ENCODE data around the gene POLR3K.

- TF ChIP-seq EZH2 (IDR thresholded peaks at IDR 0.05; ENCODE audit: low read length, unreplicated experiment): no peak
- TF ChIP-seq CTCF (conservative IDR thresholded peaks at IDR 0.05; ENCODE audit: low read depth, low read length): no peak
- TF ChIP-seq EZH2phosphoT487 (IDR thresholded peaks at IDR 0.05; ENCODE audit: borderline replicate concordance, low read length): no peak
These were observed 8.5 kb upstream of the POLR3K start for GRCh38 chr16:61879-62281.

All from PC-3 (cell line).